ENCODE data around the gene RUNX1. TPM values are rescaled to one million over a fixed set of nuclear protein-coding genes. Genes with fewer than 3 reads are reported as not detected.

The RUNX1 gene
- total and polyA plus RNA-seq, 7 donors: 8.7 to 230 (median 30.1) TPM

DNA sequence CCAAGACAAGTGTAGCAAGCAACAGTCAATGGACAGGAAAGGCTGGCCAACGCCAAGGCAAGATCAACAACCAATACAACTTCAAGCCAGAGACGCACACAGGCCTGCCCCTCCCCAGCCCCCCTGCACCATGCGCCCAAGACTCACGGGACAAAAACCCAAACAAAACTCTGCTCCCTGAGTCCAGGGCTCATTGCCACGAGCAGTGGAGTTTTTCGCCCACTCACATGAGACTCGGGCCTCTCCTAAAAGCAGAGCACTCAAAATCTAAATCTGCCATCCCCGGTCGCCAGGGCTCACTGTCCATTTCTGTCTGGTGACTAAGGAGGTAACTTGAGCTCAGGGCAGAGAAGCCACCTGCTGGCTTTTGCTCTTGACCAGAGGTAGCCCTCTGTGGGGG, 205.5 kb downstream of the RUNX1 start:
- peaks cover 0 to 36% of the 10 kb centered on the region in 2 donors for H3K36me3 ChIP-seq (ENCODE audit: insufficient read depth in 1 of 2, low read depth in 1 of 2)
- no peaks in the 10 kb centered on the region for H3K9me3 ChIP-seq
- peak overlapping the region; percentile 93 for H3K27ac ChIP-seq
- no peaks in the 10 kb centered on the region for H3K27me3 ChIP-seq (ENCODE audit: insufficient read depth in 3 of 3, low read length in 2 of 3)
- TF ChIP-seq, protein P1, sequence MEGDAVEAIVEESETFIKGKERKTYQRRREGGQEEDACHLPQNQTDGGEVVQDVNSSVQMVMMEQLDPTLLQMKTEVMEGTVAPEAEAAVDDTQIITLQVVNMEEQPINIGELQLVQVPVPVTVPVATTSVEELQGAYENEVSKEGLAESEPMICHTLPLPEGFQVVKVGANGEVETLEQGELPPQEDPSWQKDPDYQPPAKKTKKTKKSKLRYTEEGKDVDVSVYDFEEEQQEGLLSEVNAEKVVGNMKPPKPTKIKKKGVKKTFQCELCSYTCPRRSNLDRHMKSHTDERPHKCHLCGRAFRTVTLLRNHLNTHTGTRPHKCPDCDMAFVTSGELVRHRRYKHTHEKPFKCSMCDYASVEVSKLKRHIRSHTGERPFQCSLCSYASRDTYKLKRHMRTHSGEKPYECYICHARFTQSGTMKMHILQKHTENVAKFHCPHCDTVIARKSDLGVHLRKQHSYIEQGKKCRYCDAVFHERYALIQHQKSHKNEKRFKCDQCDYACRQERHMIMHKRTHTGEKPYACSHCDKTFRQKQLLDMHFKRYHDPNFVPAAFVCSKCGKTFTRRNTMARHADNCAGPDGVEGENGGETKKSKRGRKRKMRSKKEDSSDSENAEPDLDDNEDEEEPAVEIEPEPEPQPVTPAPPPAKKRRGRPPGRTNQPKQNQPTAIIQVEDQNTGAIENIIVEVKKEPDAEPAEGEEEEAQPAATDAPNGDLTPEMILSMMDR (IDR thresholded peaks at IDR 0.05): no peak
- peak overlapping the region; percentile 67 for H3K4me3 ChIP-seq
- ATAC-seq (peak; percentile 73 to 85 (median 79)), DNase-seq (peak; percentile 66 to 80)
- 28 to 51% (median 34%) methylated on average over 9 of the region's 9 CpGs for WGBS, 3 donors
- intact Hi-C loops (cut with DNase I): loop anchor here (5.0 to 10.0 kb wide), 2 partner anchors 46 to 99 kb away; no protein-coding TSS in a partner anchor
- H3K4me1 ChIP-seq: peaks cover 47% of the 10 kb centered on the region

DNA sequence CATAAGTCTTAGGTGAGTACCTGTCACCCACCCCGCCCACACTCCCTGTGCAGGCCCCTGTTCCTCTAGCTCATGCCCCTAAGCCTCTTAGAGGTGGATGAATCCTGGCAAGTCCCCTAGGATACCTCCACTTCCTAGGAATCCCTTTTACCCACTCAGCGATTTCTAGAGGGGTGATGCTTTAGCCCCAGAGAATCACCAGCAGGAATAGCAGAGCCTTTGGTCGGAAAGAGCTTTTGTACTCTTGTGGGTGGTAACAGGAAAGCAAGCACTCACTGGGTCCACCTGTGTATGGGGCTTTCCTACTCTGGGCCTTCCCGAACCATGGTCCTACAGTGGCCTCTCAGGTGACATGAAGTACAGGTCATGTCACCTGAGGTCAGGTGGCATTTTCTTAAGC, 207.9 kb downstream of the RUNX1 start:
- Histone ChIP-seq H3K36me3 (ENCODE audit: insufficient read depth in 1 of 2, low read depth in 1 of 2) (peaks cover 0 to 33% of the 10 kb centered on the region in 2 donors), H3K4me1 (peaks cover 44% of the 10 kb centered on the region), H3K9me3 (no peaks in the 10 kb centered on the region), H3K27me3 (ENCODE audit: insufficient read depth in 3 of 3, low read length in 2 of 3) (no peaks in the 10 kb centered on the region), H3K27ac (no peak overlapping the region), H3K4me3 (no peak overlapping the region)
- intact Hi-C loops (cut with DNase I): loop anchor here (5.0 to 10.0 kb wide), 2 partner anchors 44 to 96 kb away; no protein-coding TSS in a partner anchor
- TF ChIP-seq, protein P1 (IDR thresholded peaks at IDR 0.05): no peak
- WGBS, 3 donors: 59 to 97% (median 96%) methylated on average over 4 of the region's 4 CpGs
- DNase-seq (no peak), ATAC-seq (no peak)

DNA sequence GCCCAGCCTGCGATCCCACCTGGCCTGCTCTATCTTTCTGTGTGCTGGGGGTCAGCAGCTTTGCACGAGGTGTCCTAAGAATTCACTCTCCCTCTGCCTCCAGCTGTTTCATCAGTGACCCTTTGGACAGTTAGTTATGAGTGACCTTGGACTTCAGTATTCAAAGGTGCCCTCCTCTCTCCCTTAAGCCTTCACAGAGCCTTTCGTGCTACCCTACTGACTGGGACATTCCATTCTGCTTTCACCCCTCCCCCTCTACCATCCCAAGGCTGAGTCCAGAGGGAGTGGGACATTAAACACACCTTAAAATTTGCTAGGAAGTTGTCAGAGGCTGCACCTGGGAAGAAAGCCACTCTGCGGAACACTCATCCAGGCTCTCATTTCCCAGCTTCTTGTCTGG, 208.4 kb downstream of the RUNX1 start:
- no peaks in the 10 kb centered on the region for H3K27me3 ChIP-seq (ENCODE audit: insufficient read depth in 3 of 3, low read length in 2 of 3)
- peaks cover 0 to 34% of the 10 kb centered on the region in 2 donors for H3K36me3 ChIP-seq (ENCODE audit: insufficient read depth in 1 of 2, low read depth in 1 of 2)
- TF ChIP-seq, protein P1 (IDR thresholded peaks at IDR 0.05): no peak
- intact Hi-C loops (cut with DNase I): loop anchor here (5.0 to 10.0 kb wide), 2 partner anchors 43 to 96 kb away; no protein-coding TSS in a partner anchor
- DNase-seq (no peak), ATAC-seq (no peak)
- H3K9me3 ChIP-seq: no peaks in the 10 kb centered on the region
- 85 to 93% (median 89%) methylated on average over 4 of the region's 4 CpGs for WGBS, 3 donors
- H3K27ac ChIP-seq: no peak overlapping the region
- no peak overlapping the region for H3K4me3 ChIP-seq
- peaks cover 43% of the 10 kb centered on the region for H3K4me1 ChIP-seq

DNA sequence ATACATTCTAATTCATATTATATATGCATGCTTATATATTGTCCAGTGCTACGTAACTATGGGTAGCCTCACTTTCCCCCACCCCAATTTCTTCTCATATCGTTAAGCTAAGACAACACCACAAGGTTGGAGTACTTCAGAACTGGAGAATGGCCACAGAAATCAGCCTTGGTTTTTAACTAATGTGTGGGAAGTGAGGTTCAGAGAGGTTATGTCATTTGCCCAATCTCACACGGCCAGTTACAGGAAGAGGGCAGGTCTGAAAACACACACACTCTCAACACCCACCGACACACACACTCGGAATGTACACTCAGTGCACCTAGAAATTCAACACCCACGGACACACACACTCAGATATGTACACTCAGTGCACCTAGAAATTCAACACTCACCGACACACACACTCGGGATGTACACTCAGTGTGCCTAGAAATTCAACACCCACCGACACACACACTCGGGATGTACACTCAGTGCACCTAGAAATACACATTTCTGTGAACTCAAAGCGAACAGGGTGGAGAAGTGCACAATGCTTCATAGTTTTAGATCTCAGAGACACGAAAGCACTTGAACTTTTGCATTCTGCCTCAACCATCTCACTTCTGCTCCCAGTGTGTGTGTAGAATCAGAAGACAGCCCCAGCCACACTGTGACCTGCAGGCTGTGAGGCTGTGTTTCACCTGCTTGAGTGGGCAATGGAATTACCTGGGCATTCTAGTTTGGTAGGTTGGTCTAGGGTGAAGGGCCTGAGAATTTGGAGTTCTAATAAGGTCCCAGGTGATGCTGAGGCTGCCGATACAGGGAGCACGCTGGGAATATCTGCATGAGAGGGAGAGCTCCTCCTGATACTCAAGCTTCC, 209.9 kb downstream of the RUNX1 start:
- Histone ChIP-seq H3K4me3 (no peak overlapping the region), H3K36me3 (ENCODE audit: insufficient read depth in 1 of 2, low read depth in 1 of 2) (peaks cover 1 to 48% of the 10 kb centered on the region in 2 donors), H3K9me3 (no peaks in the 10 kb centered on the region), H3K27ac (no peak overlapping the region), H3K4me1 (peaks cover 31% of the 10 kb centered on the region), H3K27me3 (ENCODE audit: insufficient read depth in 3 of 3, low read length in 2 of 3) (no peaks in the 10 kb centered on the region)
- ATAC-seq (no peak), DNase-seq (no peak)
- TF ChIP-seq, protein P1 (IDR thresholded peaks at IDR 0.05): no peak
- intact Hi-C loops (cut with DNase I): loop anchor here in 1 of 2 donors (5.0 kb wide), 1 partner anchor 42 kb away; no protein-coding TSS in a partner anchor
- 85 to 91% (median 87%) methylated on average over 14 of the region's 14 CpGs for WGBS, 3 donors

Data from psoas muscle (tissue), 8 donors.